Gastroesophageal sphincter (tissue), 4 donors: ENCODE measurements around the gene TOE1. TPM values are rescaled to one million over a fixed set of nuclear protein-coding genes. Genes with fewer than 3 reads are reported as not detected.

ENCODE experiments used
- ATAC-seq: fragments of 150-250 bp; one replicate; pipeline ENCODE4 v1.9.1; 2016; ENCODE audit warnings: mild to moderate bottlenecking, moderate library complexity
- H3K27ac ChIP-seq, 4 donors: fragments of 200-600 bp; sonication (generic) in 3 of 4; 1 replicate in 3 of 4; 2 replicates in 1 of 4; pipeline ENCODE4 v1.5.1; 2016 to 2019
- H3K27me3 ChIP-seq: fragments of 200-600 bp; sonication (generic); one replicate; pipeline ENCODE4 v1.5.1; 2019
- H3K36me3 ChIP-seq, 2 donors: fragments of 200-600 bp; sonication (generic); one replicate each; pipeline ENCODE4 v1.5.1; 2019; ENCODE audit warnings: control low read depth in 1 of 2
- H3K4me1 ChIP-seq, 3 donors: fragments of 200-600 bp; sonication (generic); 1 replicate in 2 of 3; 2 replicates in 1 of 3; pipeline ENCODE4 v1.5.1; 2016 to 2019; ENCODE audit warnings: control low read depth in 2 of 3
- H3K4me3 ChIP-seq, 2 donors: fragments of 200-600 bp; sonication (generic); one replicate each; pipeline ENCODE4 v1.5.1; 2019; ENCODE audit warnings: mild to moderate bottlenecking in 1 of 2, moderate library complexity in 1 of 2
- H3K9me3 ChIP-seq, 3 donors: fragments of 200-600 bp; sonication (generic); one replicate each; pipeline ENCODE4 v1.5.1; 2017 to 2019; ENCODE audit warnings: control low read depth in 2 of 3
- EP300 ChIP-seq: sonication (generic); formaldehyde crosslinking; IDR thresholded peaks from one replicate; pipeline ENCODE4 v1.6.1; 2017; ENCODE audit warnings: antibody characterized with exemption, mild to moderate bottlenecking
- POLR2A ChIP-seq, 2 donors: fragments of 450-650 bp; IDR thresholded peaks; one replicate each; pipeline ENCODE4 v1.6.1; 2017; ENCODE audit warnings: antibody characterized with exemption in 2 of 2, mild to moderate bottlenecking in 2 of 2, moderate library complexity in 1 of 2
- POLR2AphosphoS5 ChIP-seq: sonication (generic); formaldehyde crosslinking; IDR thresholded peaks from one replicate; pipeline ENCODE4 v1.6.1; 2017; ENCODE audit warnings: antibody characterized with exemption
- WGBS, 2 donors: methylation state at CpG; one replicate each; pipeline ENCODE4 v1.1.5; 2018; ENCODE audit warnings: low coverage in 1 of 2; 5-methylcytosine and 5-hydroxymethylcytosine counted together
- total RNA-seq, 4 donors: library from RNA; depleted of rRNA; stranded (reverse); fragments of >200 nt; gene quantifications; one replicate each; pipeline ENCODE4 v1.1.0, GENCODE V29; 2016
- TF ChIP-seq, protein P1 (sequence below), 4 experiments: fragments of 200-600 bp in 2 of 4; fragments of 450-650 bp in 2 of 4; sonication (generic) in 1 of 4; IDR thresholded peaks; one replicate each; pipeline ENCODE4 v1.5.1; 2017 to 2019; ENCODE audit warnings: antibody characterized with exemption in 4 of 4, mild to moderate bottlenecking in 2 of 4, moderate library complexity in 2 of 4

The TOE1 gene
- total RNA-seq, 4 donors from 2014 or later = 7.0 to 9.9 (median 8.4) TPM

DNA sequence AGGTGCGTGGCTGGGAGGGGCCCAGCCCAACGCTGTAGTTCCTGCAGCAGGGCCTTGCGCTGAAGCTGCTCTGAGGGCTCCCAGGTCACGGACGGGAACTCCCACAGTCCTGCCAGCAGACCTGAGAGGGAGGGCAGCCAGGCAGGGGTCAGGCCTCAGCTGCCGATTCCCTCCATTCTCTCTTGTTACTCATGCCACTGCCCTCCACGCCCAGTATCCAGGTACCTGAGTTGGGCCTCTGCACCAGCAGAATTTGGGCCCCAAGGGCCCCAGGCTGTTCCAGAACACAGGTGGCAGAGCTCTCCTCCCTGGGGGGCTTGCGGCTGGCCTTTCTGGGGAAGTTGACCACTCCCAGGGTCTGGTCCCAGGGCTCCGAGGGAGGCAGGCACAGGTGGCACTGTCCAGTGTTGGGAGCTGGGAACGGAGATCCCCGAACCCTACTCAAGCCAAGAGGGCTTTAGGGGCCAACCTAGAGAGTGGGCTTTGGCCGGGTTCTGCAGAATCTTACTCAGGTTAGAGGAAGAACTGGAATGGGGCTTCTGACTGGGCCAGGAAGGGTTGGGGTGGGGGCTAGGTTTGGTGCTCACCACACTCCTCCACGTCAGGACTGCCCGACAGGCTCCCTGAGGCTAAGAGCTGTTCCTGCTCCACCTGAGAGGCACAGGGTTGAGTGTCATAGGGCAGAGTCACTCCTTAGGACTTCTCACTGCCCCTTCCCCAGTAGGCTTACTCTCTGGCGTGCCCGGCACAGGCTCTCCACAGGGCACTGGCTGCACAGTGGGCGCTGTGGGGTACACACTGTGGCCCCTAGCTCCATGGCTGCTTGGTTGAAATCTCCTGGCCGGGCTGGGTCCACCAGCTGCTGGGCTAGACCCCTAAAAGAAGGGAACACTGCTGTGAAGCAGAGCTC is 8.3 kb upstream of the TOE1 start:
- no peak for ATAC-seq
- TF ChIP-seq POLR2AphosphoS5 (no peak), EP300 (no peak), POLR2A (IDR thresholded peaks at IDR 0.05) (no peak)
- TF ChIP-seq, protein P1, sequence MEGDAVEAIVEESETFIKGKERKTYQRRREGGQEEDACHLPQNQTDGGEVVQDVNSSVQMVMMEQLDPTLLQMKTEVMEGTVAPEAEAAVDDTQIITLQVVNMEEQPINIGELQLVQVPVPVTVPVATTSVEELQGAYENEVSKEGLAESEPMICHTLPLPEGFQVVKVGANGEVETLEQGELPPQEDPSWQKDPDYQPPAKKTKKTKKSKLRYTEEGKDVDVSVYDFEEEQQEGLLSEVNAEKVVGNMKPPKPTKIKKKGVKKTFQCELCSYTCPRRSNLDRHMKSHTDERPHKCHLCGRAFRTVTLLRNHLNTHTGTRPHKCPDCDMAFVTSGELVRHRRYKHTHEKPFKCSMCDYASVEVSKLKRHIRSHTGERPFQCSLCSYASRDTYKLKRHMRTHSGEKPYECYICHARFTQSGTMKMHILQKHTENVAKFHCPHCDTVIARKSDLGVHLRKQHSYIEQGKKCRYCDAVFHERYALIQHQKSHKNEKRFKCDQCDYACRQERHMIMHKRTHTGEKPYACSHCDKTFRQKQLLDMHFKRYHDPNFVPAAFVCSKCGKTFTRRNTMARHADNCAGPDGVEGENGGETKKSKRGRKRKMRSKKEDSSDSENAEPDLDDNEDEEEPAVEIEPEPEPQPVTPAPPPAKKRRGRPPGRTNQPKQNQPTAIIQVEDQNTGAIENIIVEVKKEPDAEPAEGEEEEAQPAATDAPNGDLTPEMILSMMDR (IDR thresholded peaks at IDR 0.05) = no peak
- no peaks in the 10 kb centered on the region for H3K9me3 ChIP-seq

DNA sequence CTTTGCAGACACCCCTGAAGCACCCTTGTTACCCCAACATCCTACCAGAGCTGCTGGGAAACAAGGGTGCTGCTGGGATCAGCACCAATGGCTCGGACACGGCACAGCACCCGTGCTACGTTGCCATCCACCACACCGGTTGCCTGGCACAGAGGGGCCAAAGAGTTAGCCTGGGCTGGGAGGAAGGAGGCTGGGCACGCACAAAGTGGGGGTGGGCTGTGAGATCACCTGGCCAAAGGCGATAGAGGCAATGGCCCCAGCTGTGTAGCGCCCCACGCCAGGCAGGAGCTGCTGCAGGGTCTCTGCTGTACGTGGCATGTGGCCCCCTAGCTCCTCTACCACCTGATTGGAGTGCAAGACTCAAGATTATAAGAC is 7.6 kb upstream of the TOE1 start:
- Histone ChIP-seq H3K27ac (no peak overlapping the region), H3K36me3 (peaks cover 0 to 63% of the 10 kb centered on the region in 2 donors), H3K4me3 (no peak overlapping the region), H3K4me1 (peaks cover 0 to 15% (median 2%) of the 10 kb centered on the region in 3 donors), H3K27me3 (no peaks in the 10 kb centered on the region), H3K9me3 (no peaks in the 10 kb centered on the region)
- 93% methylated on average over 3 of the region's 10 CpGs; no CpG with 5 or more reads in 1 of the 2 donors for WGBS, 2 donors
- ATAC-seq = no peak
- no peak for TF ChIP-seq EP300
- TF ChIP-seq POLR2A (IDR thresholded peaks at IDR 0.05) = no peak
- TF ChIP-seq POLR2AphosphoS5 = no peak
- TF ChIP-seq, protein P1 (IDR thresholded peaks at IDR 0.05) = no peak

More for the DNA sequence above, 8.3 kb upstream of the TOE1 start:
- WGBS, 2 donors = 93 to 100% methylated on average over 1 to 2 of the region's 18 CpGs
- peaks cover 0 to 63% of the 10 kb centered on the region in 2 donors for H3K36me3 ChIP-seq
- no peak overlapping the region for H3K4me3 ChIP-seq
- H3K27ac ChIP-seq = no peak overlapping the region
- H3K27me3 ChIP-seq = no peaks in the 10 kb centered on the region
- H3K4me1 ChIP-seq = peaks cover 0 to 21% (median 8%) of the 10 kb centered on the region in 3 donors

DNA sequence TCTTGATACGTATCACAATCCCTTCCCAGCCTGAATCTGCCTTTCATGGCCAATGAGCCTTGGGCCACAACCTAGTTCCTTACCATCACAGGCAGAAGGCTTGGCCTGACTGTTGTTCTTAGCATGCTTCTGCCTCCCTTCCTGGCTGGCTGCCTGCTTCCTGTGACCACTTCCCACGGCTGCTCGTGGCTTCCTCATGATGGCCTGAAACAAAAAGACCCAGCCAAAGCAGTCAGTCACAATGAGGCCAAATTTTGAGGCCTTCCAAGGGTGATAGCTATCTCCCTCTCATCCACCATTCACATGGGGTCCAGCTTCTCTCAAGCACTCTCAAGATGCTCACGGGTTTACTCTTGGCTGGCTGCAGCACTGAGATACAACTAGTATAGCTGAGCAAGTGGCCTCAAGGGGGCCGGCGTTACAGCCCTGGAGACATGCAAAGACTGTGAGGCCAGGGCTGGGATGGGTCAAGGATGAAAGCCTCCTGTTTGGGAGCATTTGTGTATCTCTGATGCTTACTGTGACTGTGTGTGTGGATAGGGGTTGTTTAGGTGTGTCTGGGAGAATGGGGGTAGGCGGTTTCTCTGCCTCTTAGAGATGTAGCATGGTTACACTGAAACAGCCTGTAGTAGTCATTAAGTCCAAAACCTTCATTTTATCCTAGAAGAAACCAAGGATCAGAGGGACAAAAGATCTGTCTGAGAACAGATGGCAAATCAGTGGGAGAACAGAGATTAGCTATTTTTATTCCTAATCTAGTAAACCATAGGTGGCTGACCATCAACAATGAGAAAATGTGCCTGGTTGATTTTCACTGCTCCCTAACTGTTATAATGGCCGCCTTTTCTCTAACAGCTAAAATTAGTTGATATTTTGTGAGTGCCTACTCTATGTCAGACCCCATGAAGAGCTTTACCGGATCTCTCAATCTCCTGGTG is 5.4 kb upstream of the TOE1 start:
- ATAC-seq = no peak
- Histone ChIP-seq H3K4me1 (peaks cover 0 to 20% (median 0%) of the 10 kb centered on the region in 3 donors), H3K27ac (no peak overlapping the region), H3K36me3 (peaks cover 0 to 52% of the 10 kb centered on the region in 2 donors), H3K27me3 (no peaks in the 10 kb centered on the region), H3K9me3 (no peaks in the 10 kb centered on the region), H3K4me3 (no peak overlapping the region)
- TF ChIP-seq POLR2AphosphoS5 (no peak), EP300 (no peak), POLR2A (IDR thresholded peaks at IDR 0.05) (no peak)
- TF ChIP-seq, protein P1 (IDR thresholded peaks at IDR 0.05) = no peak
- WGBS, 2 donors = 65 to 78% methylated on average over 6 of the region's 9 CpGs

DNA sequence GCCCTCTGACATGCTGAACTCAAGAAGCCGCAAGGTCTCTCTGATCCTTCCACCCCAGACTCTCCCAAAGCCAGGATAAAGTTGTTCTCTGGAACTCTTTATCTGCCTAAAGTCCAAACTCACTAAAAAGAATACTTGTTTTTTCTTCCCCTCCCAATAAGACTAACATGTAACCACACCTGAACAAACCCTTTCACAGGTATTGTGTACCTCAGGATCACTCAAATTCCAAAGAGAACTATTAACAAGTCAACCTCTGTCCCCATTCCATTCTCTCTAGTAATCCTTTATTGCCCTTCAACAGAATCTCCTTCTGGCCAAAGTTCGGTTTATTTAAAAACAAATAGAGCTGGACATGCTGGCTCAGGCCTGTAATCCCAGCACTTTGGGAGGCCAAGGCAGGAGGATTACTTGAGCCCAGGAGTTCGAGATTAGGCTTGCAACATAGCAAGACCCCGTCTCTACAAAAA is 4.1 kb upstream of the TOE1 start:
- H3K9me3 ChIP-seq = no peaks in the 10 kb centered on the region
- WGBS, 2 donors = 84 to 89% methylated on average over 3 to 4 of the region's 4 CpGs
- no peak overlapping the region for H3K27ac ChIP-seq
- H3K27me3 ChIP-seq = no peaks in the 10 kb centered on the region
- peaks cover 0 to 39% of the 10 kb centered on the region in 2 donors for H3K36me3 ChIP-seq
- no peak for ATAC-seq
- TF ChIP-seq POLR2A (IDR thresholded peaks at IDR 0.05) (no peak), POLR2AphosphoS5 (no peak), EP300 (no peak)
- TF ChIP-seq, protein P1 (IDR thresholded peaks at IDR 0.05) = no peak
- H3K4me3 ChIP-seq = no peak overlapping the region
- peaks cover 0 to 25% (median 2%) of the 10 kb centered on the region in 3 donors for H3K4me1 ChIP-seq
